GM19324 (cell line): ENCODE measurements around the gene MAK.
A peak's percentile ranks its signal among the peaks of the same experiment; 100 is the strongest.
"Not testable (repeated sequence)": the region's sequence is repeated elsewhere in the genome, so short reads cannot be mapped to it uniquely, and the experiment has no call there.

Experiments used
- ATAC-seq: cut with Tn5 transposase; IDR thresholded peaks from one replicate; pipeline ENCODE4 v1.9.1; 2021; ENCODE audit warnings: mild to moderate bottlenecking, moderate library complexity; ENCODE audit not compliant: unreplicated experiment, low FRiP score

The MAK gene

GRCh38 chr6:10854922-10855632, 16.7 kb upstream of the MAK start:
- ATAC-seq, result no peak

- not testable (repeated sequence) for ATAC-seq
Measured at GRCh38 chr6:10853849-10854300, 15.5 kb upstream of the MAK start.

GRCh38 chr6:10852361-10852960, 14.1 kb upstream of the MAK start:
- ATAC-seq, result no peak

GRCh38 chr6:10850728-10851127, 12.4 kb upstream of the MAK start:
- no peak for ATAC-seq

- ATAC-seq, result no peak
Measured at GRCh38 chr6:10849901-10850300, 11.6 kb upstream of the MAK start.

GRCh38 chr6:10847684-10848083, 9.3 kb upstream of the MAK start:
- ATAC-seq, result no peak

GRCh38 chr6:10843554-10843953, 5.2 kb upstream of the MAK start:
- ATAC-seq, result no peak

- ATAC-seq, result peak; percentile 76
Measured at GRCh38 chr6:10838794-10839333, 525 bp upstream of the MAK start.

- no peak for ATAC-seq
Measured at GRCh38 chr6:10837622-10837994, 731 bp downstream of the MAK start.

GRCh38 chr6:10837009-10837621, 1.2 kb downstream of the MAK start:
- no peak for ATAC-seq

GRCh38 chr6:10834823-10835222, 3.5 kb downstream of the MAK start:
- no peak for ATAC-seq

- ATAC-seq, result no peak
Measured at GRCh38 chr6:10831609-10832008, 6.7 kb downstream of the MAK start.

- no peak for ATAC-seq
Measured at GRCh38 chr6:10824819-10825218, 13.5 kb downstream of the MAK start.

- no peak for ATAC-seq
Measured at GRCh38 chr6:10824297-10824696, 14.0 kb downstream of the MAK start.

- ATAC-seq, result not testable (repeated sequence)
Measured at GRCh38 chr6:10814176-10814575, 24.2 kb downstream of the MAK start.

- ATAC-seq, result no peak
Measured at GRCh38 chr6:10809098-10809497, 29.2 kb downstream of the MAK start.

GRCh38 chr6:10808376-10808775, 30.0 kb downstream of the MAK start:
- ATAC-seq, result no peak

GRCh38 chr6:10801224-10801848, 37.0 kb downstream of the MAK start:
- peak; percentile 66 for ATAC-seq

- ATAC-seq, result no peak
Measured at GRCh38 chr6:10800810-10801209, 37.5 kb downstream of the MAK start.

- no peak for ATAC-seq
Measured at GRCh38 chr6:10794239-10794638, 44.1 kb downstream of the MAK start.

- no peak for ATAC-seq
Measured at GRCh38 chr6:10793695-10794094, 44.6 kb downstream of the MAK start.
